NCI-H446 (cell line): ENCODE data around the gene NADK2.
A peak's percentile ranks its signal among the peaks of the same experiment; 100 is the strongest.

ENCODE experiments used
- DNase-seq, 2 experiments: peaks; one replicate each; lab custom pipeline; 2025; lab: John Stamatoyannopoulos, UW

Gene NADK2

DNA sequence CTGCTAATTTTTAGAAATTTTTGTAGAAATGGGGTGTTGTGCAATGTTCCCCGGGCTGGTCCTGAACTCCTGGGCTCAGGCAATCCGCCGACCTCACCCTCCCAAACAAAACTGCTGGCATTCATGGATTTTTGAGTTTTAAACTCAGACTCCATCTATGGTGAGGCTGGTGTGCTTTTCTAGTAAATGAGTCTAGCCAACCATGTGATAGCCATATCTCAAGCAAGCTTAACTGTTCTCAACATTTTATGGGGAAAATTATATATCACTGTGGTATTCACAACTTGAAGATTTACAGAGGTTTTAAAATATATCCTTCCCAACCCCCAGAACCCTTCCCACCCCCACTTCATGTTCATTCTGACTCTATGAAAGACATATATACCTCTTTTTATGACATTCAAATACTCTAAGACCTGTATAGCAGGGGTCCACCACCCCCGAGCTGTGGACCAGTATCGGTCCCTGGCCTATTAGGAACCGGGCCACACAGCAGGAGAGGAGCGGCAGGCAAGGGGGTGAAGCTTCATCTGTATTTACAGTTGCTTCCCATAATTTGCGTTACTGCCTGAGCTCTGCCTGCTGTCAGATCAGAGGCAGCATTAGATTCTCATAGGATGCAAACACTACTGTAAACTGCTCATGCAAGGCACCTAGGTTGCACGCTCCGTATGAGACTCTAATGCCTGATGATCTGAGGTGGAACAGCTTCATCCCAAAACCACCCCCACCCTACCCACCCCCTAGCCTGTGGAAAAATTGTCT is 4.5 kb upstream of the NADK2 start:
- no peak for DNase-seq

DNA sequence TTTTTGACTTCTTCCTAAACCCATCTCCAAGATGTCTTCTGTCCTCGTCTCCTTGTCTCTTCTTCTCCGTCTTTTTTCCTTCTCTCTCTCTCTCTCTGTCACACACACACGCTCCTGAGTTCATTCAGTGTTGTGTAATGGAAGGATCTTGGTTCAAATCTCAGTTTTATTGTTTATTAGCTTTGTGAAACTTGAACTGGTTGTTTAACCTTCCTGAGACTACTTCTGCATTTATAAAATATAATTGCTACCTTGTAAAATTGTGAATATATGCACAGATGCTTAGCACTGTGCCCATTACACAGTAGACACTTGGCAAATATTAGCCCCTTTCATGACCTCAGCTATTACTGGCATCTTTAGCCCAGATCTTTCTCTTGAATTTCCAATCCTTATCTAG is 2.4 kb upstream of the NADK2 start:
- no peak for DNase-seq

DNA sequence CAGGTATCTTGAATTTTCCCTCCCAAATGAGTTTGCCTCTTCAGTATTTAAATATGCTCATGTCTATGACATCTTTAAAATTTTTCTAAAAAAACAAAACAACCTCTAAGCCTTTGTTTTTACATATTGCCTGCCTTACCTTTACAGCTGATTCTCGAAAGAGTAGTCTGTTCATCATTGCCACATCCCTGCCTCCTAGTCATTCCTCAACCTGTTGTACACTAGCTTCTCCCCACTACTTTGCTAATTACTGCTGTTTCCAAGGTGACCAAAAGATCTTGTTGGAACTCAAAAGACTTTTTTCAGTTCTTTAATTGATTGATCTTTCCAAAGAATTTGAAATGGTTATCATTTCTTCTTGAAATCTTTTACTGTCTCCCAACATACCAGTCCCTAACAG is 1.9 kb upstream of the NADK2 start:
- no peak for DNase-seq

DNA sequence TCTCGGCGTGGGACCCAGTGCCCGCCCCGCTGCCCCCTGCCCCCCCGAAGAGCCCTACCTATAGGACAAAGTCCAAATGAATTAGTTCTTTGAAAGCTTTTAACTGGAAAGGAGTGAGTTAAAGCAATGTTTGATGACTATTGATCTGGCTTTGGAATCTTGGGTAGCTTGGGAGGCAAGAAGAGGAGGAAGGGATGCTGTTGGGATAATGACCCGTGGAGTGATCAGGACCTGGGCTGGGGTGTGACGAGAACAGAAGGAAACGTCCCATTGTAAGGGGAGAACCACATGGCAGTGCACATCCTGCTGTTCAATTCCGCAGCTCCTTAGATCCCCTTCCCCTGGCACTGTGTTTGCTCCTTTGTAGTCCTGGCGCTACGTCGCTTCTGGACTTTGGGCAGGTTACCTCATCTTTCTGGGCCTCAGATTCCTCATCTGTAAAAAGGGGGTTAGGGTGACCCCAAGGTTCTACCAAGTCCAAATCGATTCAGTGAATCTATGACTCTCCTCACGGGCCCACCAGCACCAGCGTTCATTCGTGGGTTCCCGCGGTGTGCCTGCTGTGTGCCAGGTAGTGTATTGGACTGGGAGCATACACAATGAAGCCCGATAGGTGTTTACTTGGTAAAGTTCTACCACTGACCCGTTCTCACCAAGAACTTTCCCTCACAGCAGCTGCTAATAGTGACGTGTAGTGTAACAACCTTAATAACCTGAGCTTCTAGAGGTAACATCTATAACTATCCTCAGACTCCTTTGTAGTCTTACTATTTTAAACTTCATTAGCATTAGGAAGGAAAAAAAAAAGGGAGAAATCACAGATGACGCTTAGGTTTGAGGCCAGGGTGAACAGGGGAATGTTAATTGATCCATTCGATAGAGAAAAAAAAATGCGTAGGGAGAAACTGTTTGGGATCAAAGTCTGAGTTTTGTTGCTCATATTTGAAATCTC is 1.1 kb upstream of the NADK2 start:
- peak in 1 of 2 experiments; percentile 57 for DNase-seq

DNA sequence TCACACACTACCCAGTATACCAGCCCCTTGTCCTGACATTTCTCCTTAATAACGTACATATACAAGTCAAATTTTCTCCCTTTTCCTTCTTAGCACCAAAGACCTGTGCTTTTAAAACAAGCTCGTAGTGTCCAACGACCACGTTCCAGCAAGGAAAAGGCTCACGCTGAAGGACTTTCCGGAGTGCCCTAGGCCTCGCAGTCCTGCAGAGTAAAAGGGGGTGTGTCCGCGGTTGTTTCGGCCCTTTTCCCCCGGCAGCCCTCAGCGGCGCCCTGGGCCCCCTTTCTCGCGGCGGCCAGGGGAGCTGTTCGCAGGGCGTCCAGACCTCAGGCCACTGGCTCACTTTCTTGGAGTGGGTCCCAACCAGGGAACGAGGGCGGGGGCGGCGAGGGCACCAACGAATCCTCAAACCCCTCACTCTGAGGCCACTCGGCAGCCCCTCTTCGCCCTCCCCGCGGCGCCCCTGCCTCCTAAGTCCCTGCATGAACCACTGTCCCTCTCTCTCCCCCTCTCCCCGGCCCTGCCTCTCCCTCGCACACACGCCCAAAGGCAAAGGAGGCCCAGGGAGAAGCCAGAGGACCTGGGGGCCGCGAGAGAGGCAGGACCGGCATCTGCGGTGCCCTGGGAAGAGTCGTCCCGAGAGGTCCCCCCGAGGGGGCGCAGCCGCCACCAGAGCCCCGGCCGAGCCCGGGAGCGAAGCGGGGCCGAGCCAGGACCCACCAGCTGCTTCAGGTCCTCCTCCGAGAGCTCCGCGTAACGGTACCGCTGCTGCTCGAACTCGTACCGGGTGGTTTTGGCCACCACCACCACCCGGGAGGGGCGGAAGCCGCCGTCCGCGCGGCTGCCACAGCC is 720 bp downstream of the NADK2 start:
- DNase-seq = peak in 1 of 2 experiments; percentile 59

DNA sequence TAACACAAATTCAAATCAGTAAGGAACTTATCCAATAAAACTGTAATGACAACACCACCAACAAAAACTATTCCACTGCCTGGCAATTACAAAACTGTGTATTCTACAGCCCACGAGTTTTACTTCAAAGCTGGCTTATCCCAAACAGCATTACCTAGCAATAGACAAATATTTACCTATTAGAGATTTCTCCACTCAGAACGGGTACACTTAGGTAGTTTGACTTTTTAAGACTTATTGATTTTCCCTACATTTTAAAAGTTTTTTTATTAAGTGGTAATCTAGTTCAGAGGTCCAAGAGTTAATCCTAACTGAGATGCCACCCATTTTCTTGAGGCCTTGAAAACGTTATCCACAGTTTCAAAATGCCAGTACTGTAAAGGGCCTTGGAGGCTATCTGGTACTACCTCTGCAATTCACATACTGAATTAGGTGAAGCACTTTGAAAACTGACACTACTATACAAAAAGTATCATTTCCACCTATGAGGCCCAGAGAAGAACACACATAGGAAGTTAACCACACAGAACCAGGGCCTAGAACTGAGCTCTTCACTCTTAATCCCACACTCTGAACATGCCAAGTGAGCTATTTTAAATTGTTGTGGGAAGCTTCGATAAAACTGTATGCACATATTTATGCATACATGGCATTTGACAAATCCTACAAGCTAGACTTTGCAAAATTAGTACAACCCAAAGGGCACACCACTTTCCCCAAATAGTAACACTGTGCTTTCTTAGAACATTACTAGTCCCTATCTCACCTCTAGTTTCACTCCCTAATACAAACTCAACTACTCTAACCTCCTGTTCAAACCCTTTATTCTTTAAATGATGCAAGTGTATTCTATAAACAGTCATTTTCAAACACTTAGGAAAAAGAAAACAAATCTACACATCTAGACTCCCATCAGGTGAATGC is 2.1 kb downstream of the NADK2 start:
- DNase-seq = no peak

DNA sequence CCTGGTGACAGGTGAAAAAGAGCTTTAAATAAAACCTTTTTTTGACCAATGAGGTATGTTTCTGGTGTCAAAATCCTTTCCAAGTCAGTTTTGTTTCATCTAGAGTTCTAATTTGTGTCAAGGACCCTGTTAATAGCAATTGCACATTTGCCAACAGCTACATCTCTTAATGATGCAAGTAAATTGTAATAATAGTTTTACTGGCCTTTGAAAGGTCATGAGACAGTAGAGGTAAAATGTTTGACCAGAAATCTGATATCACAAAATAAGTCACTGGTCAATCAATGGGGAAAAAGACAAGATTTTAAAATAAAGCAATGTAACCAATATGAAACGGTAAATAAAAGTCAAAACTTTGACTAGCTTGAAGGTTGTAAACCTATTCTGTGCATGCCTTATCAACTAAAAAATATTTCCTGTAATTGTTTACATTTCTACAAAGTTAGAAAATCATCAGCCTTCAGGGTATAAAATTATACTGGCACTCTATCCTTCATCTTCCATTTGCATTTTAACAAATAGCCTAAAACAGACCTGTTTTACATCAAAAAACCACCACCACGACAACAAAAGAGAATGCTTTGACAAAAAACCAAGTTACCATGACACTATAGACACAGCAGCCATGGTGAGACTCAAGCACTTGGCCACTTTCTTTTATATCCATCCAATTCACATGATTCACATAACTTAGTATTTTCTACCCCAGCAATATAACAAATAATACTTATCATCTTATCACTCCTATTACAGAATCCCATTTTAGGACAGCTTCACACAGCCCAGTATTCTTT is 3.0 kb downstream of the NADK2 start:
- DNase-seq = no peak

DNA sequence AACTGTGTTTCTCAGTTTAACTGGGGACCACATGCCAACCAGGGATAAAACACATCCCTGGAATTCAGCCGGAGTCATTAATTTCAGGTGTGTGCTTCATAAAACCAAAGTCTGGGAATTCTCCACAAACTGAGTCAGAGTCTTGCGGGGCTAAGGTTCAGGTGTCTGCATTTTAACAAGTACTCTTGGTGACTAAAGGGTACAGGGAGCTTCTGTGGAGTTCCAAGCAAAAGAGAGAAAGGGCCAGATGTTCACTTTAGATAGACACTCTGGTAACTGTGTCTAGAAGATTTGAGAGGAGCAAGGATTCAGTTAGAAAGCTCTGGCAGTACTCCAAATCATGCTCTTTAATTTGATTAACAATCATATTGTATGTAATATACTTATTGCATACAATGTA is 4.0 kb downstream of the NADK2 start:
- peak in 1 of 2 experiments; percentile 21 for DNase-seq

DNA sequence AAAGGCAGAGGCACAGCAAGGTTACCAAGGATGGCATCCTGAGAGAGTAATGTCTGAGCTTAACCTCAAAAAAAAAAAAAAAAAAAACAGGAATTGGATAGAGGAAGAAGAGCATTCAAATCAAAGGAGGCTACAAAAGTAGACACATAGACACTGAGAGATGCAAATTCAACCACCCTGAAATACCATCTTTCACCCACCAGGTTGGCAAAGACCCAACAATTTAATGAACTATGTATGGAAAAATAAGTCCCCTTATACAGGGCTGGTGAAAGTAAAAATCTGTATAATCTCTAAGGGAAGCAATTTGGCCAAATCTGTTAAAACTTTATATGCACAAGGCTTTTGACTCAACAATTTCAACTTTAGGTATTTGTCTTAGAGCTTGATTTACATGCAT is 4.9 kb downstream of the NADK2 start:
- no peak for DNase-seq

DNA sequence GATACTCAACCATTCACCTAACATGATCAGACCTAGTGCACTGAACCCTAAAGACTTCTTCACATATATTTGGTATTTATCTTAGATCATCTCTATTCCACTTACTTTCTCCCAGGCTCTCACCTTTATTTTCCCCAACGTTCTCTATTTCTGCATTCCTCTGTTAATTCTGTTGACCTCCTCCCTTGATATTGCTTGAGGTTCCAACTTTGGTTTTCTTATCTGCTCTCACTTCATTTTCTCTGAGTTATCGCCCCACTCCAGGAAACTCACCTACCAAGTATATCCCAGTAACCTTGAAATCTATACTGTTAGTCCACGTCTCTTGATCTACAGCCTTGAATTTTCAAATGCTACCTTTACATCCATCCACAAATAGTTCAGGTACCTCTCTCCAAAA is 9.2 kb downstream of the NADK2 start:
- no peak for DNase-seq

DNA sequence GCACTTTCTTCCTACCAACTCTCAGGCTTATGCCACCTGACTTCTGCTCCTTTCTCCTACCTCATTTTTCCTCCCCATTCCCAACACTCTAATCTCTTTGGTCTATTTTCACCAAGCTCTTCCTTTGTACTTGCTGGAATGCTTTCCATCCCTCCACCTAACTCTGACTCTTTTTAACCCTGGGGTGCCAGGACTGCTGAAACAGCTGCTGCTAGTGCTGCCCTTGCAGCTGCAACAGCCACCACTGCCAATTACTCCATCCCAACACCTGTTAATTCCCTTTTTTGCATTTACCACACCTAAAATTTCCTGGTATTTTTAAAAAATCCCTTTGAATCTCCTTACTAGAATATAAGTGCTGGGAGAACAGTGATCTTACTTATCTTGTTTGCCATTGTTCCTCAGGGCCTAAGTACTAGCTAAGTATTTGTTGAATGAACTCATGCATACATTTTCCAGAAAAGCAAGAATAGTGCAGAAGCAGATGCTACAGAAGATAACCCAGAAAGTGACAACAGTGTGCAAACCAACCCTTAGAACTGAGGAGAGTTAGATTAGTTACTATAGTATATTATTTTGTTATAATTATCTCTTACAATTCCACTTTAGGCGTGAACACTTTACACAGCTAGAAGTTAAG is 11.5 kb downstream of the NADK2 start:
- DNase-seq = no peak

DNA sequence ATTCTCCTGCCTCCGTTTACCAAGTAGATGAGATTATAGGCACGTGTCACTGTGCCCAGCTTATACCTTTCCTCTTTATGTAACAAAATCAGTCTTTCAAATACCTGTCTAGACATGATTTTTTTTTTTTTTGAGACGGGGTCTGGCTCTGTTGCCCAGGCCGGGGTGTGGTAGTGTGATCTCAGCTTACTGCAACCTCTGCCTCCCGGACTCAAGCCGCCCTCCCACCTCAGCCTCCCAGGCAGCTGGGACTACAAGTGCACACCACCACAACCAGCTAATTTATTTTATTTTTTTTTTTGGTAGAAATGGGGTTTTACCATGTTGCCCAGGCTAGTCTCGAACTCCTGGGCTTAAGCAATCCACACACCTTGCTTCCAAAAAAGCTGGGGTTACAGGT is 13.2 kb downstream of the NADK2 start:
- no peak for DNase-seq

DNA sequence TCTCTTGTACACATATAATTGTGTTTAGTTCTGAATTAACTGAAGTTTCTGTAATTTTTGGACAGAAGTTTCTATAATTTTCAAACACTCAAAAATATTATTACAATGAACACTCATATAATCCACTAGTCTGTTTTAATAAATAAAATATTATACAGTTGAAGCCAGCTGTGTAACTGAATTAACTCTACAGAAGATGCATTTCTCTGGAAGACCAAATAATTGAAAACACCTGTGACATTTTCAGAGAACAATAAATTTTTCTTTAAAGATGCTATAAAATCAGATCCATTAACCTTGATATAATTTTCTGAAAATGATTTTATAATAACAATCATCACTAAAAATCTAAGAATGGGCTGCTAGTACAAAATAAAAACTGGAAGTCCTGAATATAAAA is 14.7 kb downstream of the NADK2 start:
- DNase-seq = no peak

DNA sequence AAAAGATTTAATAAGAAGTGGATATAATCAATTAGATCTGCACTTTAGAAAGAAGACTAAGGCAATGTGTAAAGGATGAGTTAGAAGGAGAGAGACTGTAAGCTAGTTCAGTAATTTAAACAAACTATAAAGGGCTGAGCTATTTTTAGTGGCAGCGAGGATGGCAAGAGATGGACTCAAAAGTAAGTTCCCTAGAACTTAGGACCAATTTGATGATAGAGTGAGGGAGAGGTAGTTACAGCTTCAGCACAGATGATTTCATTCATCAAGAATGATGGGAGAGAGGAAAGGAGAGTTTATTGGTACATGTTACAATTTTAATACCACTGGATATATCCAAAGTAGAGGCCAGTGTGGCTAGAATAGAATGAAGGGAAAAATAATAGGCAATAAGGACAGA is 19.1 kb downstream of the NADK2 start:
- no peak for DNase-seq

DNA sequence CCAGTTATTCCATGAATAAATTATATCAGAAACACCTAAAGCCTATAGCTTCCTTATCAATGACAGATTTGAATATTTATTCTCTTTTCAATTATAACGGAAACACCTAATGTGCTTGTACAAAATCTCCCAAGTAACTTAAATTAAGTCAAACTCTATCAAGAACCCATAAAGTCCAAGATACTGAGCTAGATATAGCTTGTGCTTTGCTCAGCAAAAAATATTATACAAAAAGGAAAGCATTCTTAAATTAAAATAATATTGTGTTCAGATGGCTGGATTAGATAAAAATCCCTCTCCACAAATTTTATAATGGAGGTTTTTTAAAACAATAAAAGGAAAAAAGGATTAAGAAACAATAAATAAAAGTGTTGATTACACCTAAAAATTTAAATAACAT is 23.7 kb downstream of the NADK2 start:
- DNase-seq = no peak

DNA sequence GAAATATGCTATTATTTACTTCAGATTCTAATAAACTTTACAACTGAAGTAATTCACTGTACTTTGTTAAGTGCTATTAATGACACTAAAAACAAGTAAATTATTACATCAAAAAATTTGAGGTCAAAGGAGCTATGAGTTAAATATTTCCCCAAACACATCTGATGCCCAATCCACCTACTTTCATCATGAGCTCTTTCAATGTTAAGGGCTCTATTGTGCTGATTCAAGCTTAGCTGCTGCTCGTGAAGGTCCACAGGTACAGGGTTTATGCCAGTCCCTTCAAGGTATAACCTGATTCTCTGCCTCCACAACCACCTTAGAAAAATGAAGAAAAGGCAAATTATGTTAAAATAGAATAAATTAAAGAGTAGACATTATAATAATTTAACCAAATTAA is 24.2 kb downstream of the NADK2 start:
- DNase-seq = no peak

DNA sequence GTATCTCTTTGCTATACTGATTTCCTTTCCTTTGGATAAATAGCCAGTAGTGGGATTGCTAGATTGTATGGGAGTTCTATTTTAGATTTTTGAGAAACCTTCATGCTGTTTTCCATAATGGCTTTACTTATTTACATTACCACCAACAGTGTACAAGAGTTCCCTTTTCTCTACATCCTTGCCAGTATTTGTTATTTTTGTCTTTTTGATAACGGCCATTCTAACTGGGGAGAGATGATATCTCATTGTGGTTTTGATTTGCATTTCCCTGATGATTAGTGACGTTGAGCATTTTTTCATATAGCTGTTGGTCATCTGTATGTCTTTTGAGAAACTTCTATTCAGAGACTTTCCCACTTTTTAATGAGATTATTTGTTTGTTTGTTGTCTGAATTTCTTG is 25.8 kb downstream of the NADK2 start:
- DNase-seq = no peak

DNA sequence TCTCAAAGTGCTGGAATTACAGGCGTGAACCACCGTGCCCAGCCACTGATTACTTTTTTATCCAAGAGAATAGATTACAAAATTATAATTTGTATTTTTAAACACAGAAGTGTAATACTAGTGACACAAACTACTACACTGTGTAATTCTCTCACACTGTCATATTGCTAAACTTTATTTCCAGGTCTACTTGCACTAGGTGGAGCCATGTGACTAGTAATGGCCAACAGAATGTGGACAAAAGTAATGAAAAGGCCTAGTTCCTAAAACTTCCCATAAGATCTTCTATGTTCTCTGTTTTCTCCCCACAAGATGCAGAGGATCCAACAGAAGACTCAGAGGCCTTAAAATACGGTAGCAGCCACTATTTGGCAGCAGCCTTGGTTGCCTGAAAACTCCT is 27.3 kb downstream of the NADK2 start:
- no peak for DNase-seq

DNA sequence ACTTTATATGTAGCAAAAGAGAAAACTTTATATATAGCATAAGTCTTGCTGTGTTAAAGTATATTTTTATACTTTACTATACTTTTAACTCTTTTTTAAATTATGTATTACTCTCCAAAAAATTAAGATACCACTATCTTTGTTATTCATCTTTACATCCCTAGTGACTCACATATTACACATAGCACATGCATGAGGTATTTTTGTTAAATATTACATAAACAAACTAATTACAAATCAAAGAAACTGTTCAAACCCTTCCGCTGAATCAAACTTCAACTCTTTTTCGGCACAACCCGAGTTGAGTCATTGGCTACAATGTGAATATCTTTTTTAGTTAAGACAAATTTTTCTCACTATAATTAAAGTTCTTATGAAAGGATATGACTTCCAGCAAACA is 32.1 kb downstream of the NADK2 start:
- no peak for DNase-seq

DNA sequence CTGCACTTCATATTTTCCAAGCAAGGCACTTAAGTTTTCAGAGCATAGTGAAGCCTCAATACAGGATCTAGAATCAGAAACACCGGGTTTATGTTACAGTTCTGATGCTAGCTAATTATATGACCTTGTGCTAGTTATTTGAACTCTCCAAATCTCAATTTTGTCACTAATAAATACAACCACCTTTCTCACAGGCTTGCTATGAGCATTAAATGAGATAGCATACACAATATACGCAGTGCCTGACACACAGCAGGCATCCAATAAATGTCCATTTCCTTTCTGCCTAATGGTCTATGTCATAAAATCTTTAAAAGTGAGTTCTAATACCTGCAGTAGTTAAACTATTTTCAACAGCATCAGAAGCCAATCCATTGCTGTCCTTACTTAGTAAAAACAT is 32.9 kb downstream of the NADK2 start:
- no peak for DNase-seq
